Adipocyte (in vitro differentiated cells): ENCODE results near the gene CAT.

Source experiments
- DNase-seq: peaks from one replicate; pipeline ENCODE4 v3.0.0-alpha.2; 2015; ENCODE audit warnings: low read depth
- H3K27me3 ChIP-seq: replicated peaks from 2 replicates; pipeline ENCODE4 v1.7.0; 2013; ENCODE audit warnings: mild to moderate bottlenecking, low read length, moderate library complexity; ENCODE audit not compliant: control insufficient read depth, insufficient read depth
- H3K36me3 ChIP-seq: 2 replicates; pipeline ENCODE4 v1.7.0; 2013; ENCODE audit warnings: low read length, mild to moderate bottlenecking, moderate library complexity; ENCODE audit not compliant: control insufficient read depth, insufficient read depth, severe bottlenecking
- H3K4me1 ChIP-seq: 2 replicates; pipeline ENCODE4 v1.7.0; 2013; ENCODE audit warnings: mild to moderate bottlenecking, low read length, moderate library complexity; ENCODE audit not compliant: control insufficient read depth, insufficient read depth
- H3K4me3 ChIP-seq: 2 replicates; pipeline ENCODE4 v1.7.0; 2013; ENCODE audit warnings: mild to moderate bottlenecking, low read length, moderate library complexity
- H3K9ac ChIP-seq: 2 replicates; pipeline ENCODE4 v1.7.0; 2013; ENCODE audit warnings: mild to moderate bottlenecking, low read length, moderate library complexity
- H3K9me3 ChIP-seq: 2 replicates; pipeline ENCODE4 v1.7.0; 2013; ENCODE audit warnings: mild to moderate bottlenecking, low read length, moderate library complexity; ENCODE audit not compliant: control insufficient read depth

CAT gene

DNA sequence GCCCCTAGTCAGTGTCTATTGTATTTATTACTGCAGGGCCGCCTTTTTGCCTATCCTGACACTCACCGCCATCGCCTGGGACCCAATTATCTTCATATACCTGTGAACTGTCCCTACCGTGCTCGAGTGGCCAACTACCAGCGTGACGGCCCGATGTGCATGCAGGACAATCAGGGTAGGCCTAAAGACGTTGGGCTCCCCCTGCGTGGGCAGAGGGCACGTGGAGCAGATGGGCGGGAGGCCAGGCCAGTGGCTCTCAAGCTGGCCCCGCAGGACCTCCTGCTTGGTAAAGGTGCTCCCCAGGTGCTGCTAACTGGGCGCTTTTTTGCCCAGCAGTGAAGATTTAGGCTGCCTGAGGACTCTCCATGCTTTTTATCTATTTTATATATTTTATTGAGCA lies 22.5 kb downstream of the CAT start:
- H3K4me1 ChIP-seq = no peaks in the 10 kb centered on the region
- H3K9ac ChIP-seq = no peak overlapping the region
- no peak overlapping the region for H3K4me3 ChIP-seq
- DNase-seq = no peak
- H3K27me3 ChIP-seq = no peaks in the 10 kb centered on the region
- H3K36me3 ChIP-seq = peaks cover 97% of the 10 kb centered on the region
- H3K9me3 ChIP-seq = peaks cover 9% of the 10 kb centered on the region

DNA sequence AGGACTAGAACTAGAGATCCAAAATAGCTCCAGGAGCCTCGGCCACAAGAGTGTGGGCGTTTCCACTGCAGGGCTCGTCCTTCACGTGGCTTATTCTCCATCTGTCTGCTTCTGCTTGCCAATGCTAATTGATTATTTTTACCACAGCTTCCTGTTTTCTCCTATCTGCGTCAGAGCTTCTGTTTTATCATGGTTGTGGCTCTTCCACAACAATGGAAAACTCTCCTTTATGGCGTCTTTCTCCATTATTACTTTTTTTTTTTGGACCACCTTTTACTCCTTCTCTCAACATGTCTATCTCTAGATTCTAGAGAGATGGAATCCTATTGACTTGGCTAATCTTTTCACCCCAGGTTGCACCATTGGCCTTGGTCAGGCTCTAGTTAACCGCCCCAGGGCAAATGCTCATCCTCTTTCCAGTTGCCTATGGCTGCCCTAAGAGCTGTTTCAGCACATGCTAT lies 25.9 kb downstream of the CAT start:
- no peak overlapping the region for H3K9ac ChIP-seq
- H3K27me3 ChIP-seq = no peaks in the 10 kb centered on the region
- H3K4me3 ChIP-seq = no peak overlapping the region
- peaks cover 96% of the 10 kb centered on the region for H3K36me3 ChIP-seq
- DNase-seq = no peak
- H3K9me3 ChIP-seq = peaks cover 23% of the 10 kb centered on the region
- H3K4me1 ChIP-seq = no peaks in the 10 kb centered on the region

- Histone ChIP-seq H3K9me3 (peaks cover 23% of the 10 kb centered on the region), H3K4me1 (no peaks in the 10 kb centered on the region), H3K27me3 (no peaks in the 10 kb centered on the region), H3K9ac (no peak overlapping the region), H3K4me3 (no peak overlapping the region), H3K36me3 (peaks cover 98% of the 10 kb centered on the region)
- no peak for DNase-seq
Measured at GRCh38 chr11:34466802-34467488, 28.2 kb downstream of the CAT start.

- H3K36me3 ChIP-seq = peaks cover 98% of the 10 kb centered on the region
- DNase-seq = peak; percentile 37
- H3K27me3 ChIP-seq = no peaks in the 10 kb centered on the region
- H3K4me3 ChIP-seq = no peak overlapping the region
- no peak overlapping the region for H3K9ac ChIP-seq
- peaks cover 23% of the 10 kb centered on the region for H3K9me3 ChIP-seq
- no peaks in the 10 kb centered on the region for H3K4me1 ChIP-seq
Measured at GRCh38 chr11:34468209-34468841, 29.6 kb downstream of the CAT start.

- no peaks in the 10 kb centered on the region for H3K27me3 ChIP-seq
- no peaks in the 10 kb centered on the region for H3K4me1 ChIP-seq
- no peaks in the 10 kb centered on the region for H3K9me3 ChIP-seq
- H3K36me3 ChIP-seq = peaks cover 62% of the 10 kb centered on the region
- H3K4me3 ChIP-seq = no peak overlapping the region
- H3K9ac ChIP-seq = no peak overlapping the region
- no peak for DNase-seq
Measured at GRCh38 chr11:34473603-34474169, 35.0 kb downstream of the CAT start.

GRCh38 chr11:34475656-34476055 lies 36.9 kb downstream of the CAT start:
- Histone ChIP-seq H3K27me3 (peaks cover 3% of the 10 kb centered on the region), H3K9me3 (no peaks in the 10 kb centered on the region), H3K4me3 (no peak overlapping the region), H3K36me3 (peaks cover 42% of the 10 kb centered on the region), H3K4me1 (peaks cover 4% of the 10 kb centered on the region), H3K9ac (no peak overlapping the region)
- DNase-seq = no peak

- H3K9ac ChIP-seq = no peak overlapping the region
- peaks cover 30% of the 10 kb centered on the region for H3K36me3 ChIP-seq
- peaks cover 3% of the 10 kb centered on the region for H3K27me3 ChIP-seq
- no peak overlapping the region for H3K4me3 ChIP-seq
- no peaks in the 10 kb centered on the region for H3K9me3 ChIP-seq
- no peak for DNase-seq
- peaks cover 4% of the 10 kb centered on the region for H3K4me1 ChIP-seq
Measured at GRCh38 chr11:34476849-34477248, 38.1 kb downstream of the CAT start.

DNA sequence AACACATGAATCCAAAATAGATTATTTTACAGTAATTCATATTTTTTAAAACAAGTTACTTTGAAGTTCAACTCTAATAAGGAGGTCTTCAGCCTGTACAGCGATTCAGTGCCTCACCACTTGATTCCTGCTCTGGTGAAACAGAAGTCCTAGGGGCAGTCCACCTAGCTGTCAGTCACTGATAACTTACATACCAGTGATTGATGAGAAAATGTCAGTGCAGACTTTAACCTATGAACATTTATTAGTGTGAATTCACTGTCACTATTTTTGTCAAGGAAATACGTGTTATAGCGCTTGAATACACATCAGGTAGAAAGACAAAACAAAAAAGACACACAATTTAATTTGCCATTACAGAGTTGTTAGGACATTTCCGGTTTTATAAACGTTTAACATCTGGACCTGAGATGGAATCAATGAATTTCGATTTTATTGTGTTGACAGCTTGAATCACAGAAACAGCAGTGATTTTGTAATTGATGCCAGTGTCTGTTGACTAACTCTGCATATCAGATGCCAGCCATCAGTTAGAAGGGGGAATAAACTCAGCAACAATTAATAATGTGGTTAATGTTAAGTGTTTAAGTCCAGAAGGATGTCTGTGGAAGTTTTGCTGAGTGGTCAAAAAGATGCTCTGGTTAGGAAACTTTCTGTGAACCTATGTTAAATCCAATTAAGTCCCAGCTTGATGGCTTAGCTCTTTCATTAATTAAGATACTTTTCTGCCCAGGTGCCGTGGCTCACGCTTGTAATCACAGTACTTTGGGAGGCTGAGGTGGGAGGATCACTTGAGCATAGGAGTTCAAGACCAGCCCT lies 40.3 kb downstream of the CAT start:
- peaks cover 4% of the 10 kb centered on the region for H3K4me1 ChIP-seq

DNA sequence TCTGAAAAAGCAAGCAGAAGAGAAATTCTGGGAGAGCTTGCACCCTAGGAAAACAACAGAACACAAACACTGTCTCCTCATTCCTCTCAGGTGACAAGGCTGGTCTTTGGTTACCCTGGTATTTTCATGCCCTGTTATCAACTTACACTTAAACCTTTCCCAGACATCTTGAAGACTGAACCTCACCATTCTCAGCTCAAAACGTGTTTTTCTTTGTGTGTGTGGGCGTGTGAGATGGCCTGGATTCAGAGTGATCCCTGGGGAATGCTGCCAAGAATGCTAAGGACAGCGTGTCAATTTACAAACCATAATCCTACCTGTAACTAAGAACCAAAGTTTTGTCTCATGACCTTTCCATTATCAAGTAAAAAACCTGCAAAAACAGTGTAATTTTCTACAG lies 41.6 kb downstream of the CAT start:
- H3K27me3 ChIP-seq = peaks cover 3% of the 10 kb centered on the region
- H3K9me3 ChIP-seq = no peaks in the 10 kb centered on the region
- peak; percentile 32 for DNase-seq
- H3K4me3 ChIP-seq = no peak overlapping the region
- peaks cover 4% of the 10 kb centered on the region for H3K4me1 ChIP-seq
- H3K36me3 ChIP-seq = no peaks in the 10 kb centered on the region
- H3K9ac ChIP-seq = no peak overlapping the region

More for the DNA sequence above, 40.3 kb downstream of the CAT start:
- Histone ChIP-seq H3K4me3 (no peak overlapping the region), H3K9ac (no peak overlapping the region), H3K36me3 (peaks cover 8% of the 10 kb centered on the region), H3K9me3 (no peaks in the 10 kb centered on the region), H3K27me3 (peaks cover 3% of the 10 kb centered on the region)
- no peak for DNase-seq

GRCh38 chr11:34481307-34481706 lies 42.6 kb downstream of the CAT start:
- Histone ChIP-seq H3K9ac (no peak overlapping the region), H3K27me3 (peaks cover 3% of the 10 kb centered on the region), H3K9me3 (no peaks in the 10 kb centered on the region), H3K36me3 (no peaks in the 10 kb centered on the region), H3K4me3 (no peak overlapping the region), H3K4me1 (peaks cover 4% of the 10 kb centered on the region)
- DNase-seq = no peak
